ENCODE results near the gene FKBP10.

Gene FKBP10

DNA sequence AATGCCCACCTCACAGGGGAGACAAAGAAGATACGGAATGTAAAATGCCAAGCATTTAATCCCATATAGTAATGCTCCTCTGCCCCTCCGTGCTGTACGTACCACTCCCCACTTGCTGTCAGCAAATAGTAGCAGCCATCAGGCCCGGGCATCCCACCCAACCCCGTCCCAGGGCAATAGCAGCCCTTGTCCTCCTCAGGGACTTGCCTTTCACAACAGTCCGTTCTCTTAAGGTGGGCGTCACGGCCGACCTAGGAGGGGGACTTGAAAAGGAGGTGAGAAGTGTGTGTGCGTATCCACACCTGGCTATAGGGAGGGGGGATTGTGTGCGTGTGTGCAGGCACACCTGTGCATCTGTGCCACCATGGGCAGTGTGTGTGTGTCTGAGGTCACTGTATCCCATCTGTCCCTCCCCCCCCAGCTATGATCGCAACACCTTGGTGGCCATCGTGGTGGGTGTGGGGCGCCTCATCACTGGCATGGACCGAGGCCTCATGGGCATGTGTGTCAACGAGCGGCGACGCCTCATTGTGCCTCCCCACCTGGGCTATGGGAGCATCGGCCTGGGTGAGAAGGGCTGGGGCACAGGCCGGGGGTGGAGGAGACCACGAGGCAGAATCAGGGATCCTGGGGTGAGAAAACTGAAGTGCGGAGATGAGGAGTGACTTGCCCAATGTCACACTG lies 4.0 kb downstream of the FKBP10 start:
- ATAC-seq = no peak
- TF ChIP-seq, protein P1, sequence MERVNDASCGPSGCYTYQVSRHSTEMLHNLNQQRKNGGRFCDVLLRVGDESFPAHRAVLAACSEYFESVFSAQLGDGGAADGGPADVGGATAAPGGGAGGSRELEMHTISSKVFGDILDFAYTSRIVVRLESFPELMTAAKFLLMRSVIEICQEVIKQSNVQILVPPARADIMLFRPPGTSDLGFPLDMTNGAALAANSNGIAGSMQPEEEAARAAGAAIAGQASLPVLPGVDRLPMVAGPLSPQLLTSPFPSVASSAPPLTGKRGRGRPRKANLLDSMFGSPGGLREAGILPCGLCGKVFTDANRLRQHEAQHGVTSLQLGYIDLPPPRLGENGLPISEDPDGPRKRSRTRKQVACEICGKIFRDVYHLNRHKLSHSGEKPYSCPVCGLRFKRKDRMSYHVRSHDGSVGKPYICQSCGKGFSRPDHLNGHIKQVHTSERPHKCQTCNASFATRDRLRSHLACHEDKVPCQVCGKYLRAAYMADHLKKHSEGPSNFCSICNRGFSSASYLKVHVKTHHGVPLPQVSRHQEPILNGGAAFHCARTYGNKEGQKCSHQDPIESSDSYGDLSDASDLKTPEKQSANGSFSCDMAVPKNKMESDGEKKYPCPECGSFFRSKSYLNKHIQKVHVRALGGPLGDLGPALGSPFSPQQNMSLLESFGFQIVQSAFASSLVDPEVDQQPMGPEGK (CRISPR knock-in tag; IDR thresholded peaks at IDR 0.05; ENCODE audit: borderline replicate concordance) = no peak
- TF ChIP-seq ZNF70 (CRISPR knock-in tag; IDR thresholded peaks at IDR 0.05) (no peak), ZFP30 (CRISPR knock-in tag; IDR thresholded peaks at IDR 0.05) (no peak), SNAI2 (CRISPR knock-in tag; IDR thresholded peaks at IDR 0.05) (no peak), RARB (CRISPR knock-in tag; IDR thresholded peaks at IDR 0.05) (no peak), PPARA (CRISPR knock-in tag; IDR thresholded peaks at IDR 0.05; ENCODE audit: borderline replicate concordance) (no peak), ZNF565 (CRISPR knock-in tag; conservative IDR thresholded peaks at IDR 0.05; ENCODE audit: low read depth) (no peak), ZFP3 (CRISPR knock-in tag; IDR thresholded peaks at IDR 0.05) (no peak), ISL1 (CRISPR knock-in tag; IDR thresholded peaks at IDR 0.05) (no peak), ESRRG (CRISPR knock-in tag; IDR thresholded peaks at IDR 0.05) (no peak), CSDC2 (CRISPR knock-in tag; IDR thresholded peaks at IDR 0.05) (no peak), GLIS3 (CRISPR knock-in tag; IDR thresholded peaks at IDR 0.05) (no peak)
- TF ChIP-seq, protein P2, sequence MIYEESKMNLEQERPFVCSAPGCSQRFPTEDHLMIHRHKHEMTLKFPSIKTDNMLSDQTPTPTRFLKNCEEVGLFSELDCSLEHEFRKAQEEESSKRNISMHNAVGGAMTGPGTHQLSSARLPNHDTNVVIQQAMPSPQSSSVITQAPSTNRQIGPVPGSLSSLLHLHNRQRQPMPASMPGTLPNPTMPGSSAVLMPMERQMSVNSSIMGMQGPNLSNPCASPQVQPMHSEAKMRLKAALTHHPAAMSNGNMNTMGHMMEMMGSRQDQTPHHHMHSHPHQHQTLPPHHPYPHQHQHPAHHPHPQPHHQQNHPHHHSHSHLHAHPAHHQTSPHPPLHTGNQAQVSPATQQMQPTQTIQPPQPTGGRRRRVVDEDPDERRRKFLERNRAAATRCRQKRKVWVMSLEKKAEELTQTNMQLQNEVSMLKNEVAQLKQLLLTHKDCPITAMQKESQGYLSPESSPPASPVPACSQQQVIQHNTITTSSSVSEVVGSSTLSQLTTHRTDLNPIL (CRISPR knock-in tag; IDR thresholded peaks at IDR 0.05; ENCODE audit: low read depth) = no peak
- TF ChIP-seq, protein P3, sequence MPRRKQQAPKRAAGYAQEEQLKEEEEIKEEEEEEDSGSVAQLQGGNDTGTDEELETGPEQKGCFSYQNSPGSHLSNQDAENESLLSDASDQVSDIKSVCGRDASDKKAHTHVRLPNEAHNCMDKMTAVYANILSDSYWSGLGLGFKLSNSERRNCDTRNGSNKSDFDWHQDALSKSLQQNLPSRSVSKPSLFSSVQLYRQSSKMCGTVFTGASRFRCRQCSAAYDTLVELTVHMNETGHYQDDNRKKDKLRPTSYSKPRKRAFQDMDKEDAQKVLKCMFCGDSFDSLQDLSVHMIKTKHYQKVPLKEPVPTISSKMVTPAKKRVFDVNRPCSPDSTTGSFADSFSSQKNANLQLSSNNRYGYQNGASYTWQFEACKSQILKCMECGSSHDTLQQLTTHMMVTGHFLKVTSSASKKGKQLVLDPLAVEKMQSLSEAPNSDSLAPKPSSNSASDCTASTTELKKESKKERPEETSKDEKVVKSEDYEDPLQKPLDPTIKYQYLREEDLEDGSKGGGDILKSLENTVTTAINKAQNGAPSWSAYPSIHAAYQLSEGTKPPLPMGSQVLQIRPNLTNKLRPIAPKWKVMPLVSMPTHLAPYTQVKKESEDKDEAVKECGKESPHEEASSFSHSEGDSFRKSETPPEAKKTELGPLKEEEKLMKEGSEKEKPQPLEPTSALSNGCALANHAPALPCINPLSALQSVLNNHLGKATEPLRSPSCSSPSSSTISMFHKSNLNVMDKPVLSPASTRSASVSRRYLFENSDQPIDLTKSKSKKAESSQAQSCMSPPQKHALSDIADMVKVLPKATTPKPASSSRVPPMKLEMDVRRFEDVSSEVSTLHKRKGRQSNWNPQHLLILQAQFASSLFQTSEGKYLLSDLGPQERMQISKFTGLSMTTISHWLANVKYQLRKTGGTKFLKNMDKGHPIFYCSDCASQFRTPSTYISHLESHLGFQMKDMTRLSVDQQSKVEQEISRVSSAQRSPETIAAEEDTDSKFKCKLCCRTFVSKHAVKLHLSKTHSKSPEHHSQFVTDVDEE (CRISPR knock-in tag; IDR thresholded peaks at IDR 0.05) = no peak
- TF ChIP-seq, protein P4, sequence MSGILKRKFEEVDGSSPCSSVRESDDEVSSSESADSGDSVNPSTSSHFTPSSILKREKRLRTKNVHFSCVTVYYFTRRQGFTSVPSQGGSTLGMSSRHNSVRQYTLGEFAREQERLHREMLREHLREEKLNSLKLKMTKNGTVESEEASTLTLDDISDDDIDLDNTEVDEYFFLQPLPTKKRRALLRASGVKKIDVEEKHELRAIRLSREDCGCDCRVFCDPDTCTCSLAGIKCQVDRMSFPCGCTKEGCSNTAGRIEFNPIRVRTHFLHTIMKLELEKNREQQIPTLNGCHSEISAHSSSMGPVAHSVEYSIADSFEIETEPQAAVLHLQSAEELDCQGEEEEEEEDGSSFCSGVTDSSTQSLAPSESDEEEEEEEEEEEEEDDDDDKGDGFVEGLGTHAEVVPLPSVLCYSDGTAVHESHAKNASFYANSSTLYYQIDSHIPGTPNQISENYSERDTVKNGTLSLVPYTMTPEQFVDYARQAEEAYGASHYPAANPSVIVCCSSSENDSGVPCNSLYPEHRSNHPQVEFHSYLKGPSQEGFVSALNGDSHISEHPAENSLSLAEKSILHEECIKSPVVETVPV (CRISPR knock-in tag; IDR thresholded peaks at IDR 0.05) = no peak

DNA sequence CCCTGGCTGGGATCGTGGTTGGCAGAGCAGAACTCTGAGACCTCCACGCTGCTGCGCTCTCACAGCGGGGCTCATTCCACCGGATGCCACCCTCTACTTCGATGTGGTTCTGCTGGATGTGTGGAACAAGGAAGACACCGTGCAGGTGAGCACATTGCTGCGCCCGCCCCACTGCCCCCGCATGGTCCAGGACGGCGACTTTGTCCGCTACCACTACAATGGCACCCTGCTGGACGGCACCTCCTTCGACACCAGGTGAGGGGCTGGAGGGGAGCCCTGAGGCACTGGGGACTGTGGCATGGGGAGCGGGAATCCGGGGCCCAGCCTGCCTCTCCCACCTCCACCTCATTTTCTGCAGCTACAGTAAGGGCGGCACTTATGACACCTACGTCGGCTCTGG lies 5.2 kb downstream of the FKBP10 start:
- no peak for ATAC-seq
- no peak for TF ChIP-seq ZNF70 (CRISPR knock-in tag; IDR thresholded peaks at IDR 0.05)
- TF ChIP-seq GLIS3 (CRISPR knock-in tag; IDR thresholded peaks at IDR 0.05) = no peak
- TF ChIP-seq, protein P1 (CRISPR knock-in tag; IDR thresholded peaks at IDR 0.05; ENCODE audit: borderline replicate concordance) = no peak
- TF ChIP-seq, protein P2 (CRISPR knock-in tag; IDR thresholded peaks at IDR 0.05; ENCODE audit: low read depth) = no peak

DNA sequence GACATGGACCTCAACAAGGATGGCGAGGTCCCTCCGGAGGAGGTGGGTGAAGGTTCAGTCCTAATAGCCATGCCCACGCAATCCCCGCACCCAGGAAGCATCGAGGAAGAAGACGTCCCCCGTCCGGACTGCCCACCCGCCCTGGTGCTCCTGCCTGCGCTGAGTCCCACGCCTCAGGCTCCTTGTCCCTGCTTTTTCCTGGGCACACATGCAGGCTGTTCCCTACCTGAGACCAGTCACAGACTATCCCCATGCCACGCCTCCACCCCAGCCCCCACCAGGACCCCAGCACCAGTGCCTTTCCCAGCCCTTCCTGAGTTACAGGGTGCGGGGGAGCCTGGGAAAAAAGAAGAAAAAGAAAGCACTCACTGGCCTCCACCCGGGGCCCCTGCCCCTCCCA lies 9.0 kb downstream of the FKBP10 start:
- ATAC-seq = no peak
- TF ChIP-seq ZFP30 (CRISPR knock-in tag; IDR thresholded peaks at IDR 0.05) = no peak
- no peak for TF ChIP-seq TOX (CRISPR knock-in tag; IDR thresholded peaks at IDR 0.05; ENCODE audit: borderline replicate concordance)
- no peak for TF ChIP-seq ESRRG (CRISPR knock-in tag; IDR thresholded peaks at IDR 0.05)
- TF ChIP-seq BACH2 (CRISPR knock-in tag; IDR thresholded peaks at IDR 0.05; ENCODE audit: borderline replicate concordance) = no peak
- TF ChIP-seq ISL1 (CRISPR knock-in tag; IDR thresholded peaks at IDR 0.05) = no peak
- TF ChIP-seq ZNF565 (CRISPR knock-in tag; conservative IDR thresholded peaks at IDR 0.05; ENCODE audit: low read depth) = no peak
- no peak for TF ChIP-seq SNAI2 (CRISPR knock-in tag; IDR thresholded peaks at IDR 0.05)
- TF ChIP-seq ZFP3 (CRISPR knock-in tag; IDR thresholded peaks at IDR 0.05) = no peak
- TF ChIP-seq OSR1 (CRISPR knock-in tag; IDR thresholded peaks at IDR 0.05) = no peak
- TF ChIP-seq, protein P3 (CRISPR knock-in tag; IDR thresholded peaks at IDR 0.05) = no peak
- TF ChIP-seq CSDC2 (CRISPR knock-in tag; IDR thresholded peaks at IDR 0.05) = no peak
- TF ChIP-seq, protein P2 (CRISPR knock-in tag; IDR thresholded peaks at IDR 0.05; ENCODE audit: low read depth) = no peak
- TF ChIP-seq RARB (CRISPR knock-in tag; IDR thresholded peaks at IDR 0.05) = no peak
- TF ChIP-seq TCF4 (CRISPR knock-in tag; IDR thresholded peaks at IDR 0.05; ENCODE audit: borderline replicate concordance) = no peak
